HFF-Myc (cell line): ENCODE measurements around the gene IFIT1.
A peak's percentile ranks its signal among the peaks of the same experiment; 100 is the strongest.
"Not testable (repeated sequence)": the region's sequence is repeated elsewhere in the genome, so short reads cannot be mapped to it uniquely, and the experiment has no call there.

ENCODE experiments used
- DNase-seq: peaks from one replicate; pipeline ENCODE4 v3.0.0-alpha.2; 2011; ENCODE audit warnings: low read depth; ENCODE audit errors: extremely low read depth
- H3K4me3 ChIP-seq: replicated peaks from 2 replicates; pipeline ENCODE4 v1.5.1; 2011; ENCODE audit warnings: low read depth, mild to moderate bottlenecking, control low read depth, low read length
- TF ChIP-seq, protein P1 (sequence below): IDR thresholded peaks from 2 replicates; pipeline ENCODE4 v1.5.1; 2012; ENCODE audit warnings: mild to moderate bottlenecking, low read depth, low read length, control low read depth; ENCODE audit errors: missing control alignments

Gene IFIT1

DNA sequence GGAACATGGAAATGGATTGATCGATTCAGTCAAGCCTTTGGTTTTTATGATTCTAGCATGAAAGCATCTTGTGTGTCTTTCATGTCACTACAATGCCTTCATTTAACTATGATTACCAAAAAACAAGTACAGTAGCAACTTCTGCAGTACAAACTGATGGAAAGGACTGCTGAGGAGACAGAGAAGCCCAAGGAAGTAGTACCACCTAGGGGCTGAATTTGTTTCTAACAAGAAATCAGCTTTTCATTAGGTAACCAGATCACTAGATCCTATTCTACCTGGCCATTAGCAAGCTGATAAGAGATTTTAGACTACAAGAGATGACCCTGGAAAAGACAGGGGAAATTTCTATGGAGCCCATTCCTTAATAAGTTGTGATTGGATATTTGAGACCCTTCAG, 3.2 kb upstream of the IFIT1 start:
- no peak for DNase-seq
- H3K4me3 ChIP-seq = no peak overlapping the region
- TF ChIP-seq, protein P1, sequence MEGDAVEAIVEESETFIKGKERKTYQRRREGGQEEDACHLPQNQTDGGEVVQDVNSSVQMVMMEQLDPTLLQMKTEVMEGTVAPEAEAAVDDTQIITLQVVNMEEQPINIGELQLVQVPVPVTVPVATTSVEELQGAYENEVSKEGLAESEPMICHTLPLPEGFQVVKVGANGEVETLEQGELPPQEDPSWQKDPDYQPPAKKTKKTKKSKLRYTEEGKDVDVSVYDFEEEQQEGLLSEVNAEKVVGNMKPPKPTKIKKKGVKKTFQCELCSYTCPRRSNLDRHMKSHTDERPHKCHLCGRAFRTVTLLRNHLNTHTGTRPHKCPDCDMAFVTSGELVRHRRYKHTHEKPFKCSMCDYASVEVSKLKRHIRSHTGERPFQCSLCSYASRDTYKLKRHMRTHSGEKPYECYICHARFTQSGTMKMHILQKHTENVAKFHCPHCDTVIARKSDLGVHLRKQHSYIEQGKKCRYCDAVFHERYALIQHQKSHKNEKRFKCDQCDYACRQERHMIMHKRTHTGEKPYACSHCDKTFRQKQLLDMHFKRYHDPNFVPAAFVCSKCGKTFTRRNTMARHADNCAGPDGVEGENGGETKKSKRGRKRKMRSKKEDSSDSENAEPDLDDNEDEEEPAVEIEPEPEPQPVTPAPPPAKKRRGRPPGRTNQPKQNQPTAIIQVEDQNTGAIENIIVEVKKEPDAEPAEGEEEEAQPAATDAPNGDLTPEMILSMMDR = peak; percentile 27

DNA sequence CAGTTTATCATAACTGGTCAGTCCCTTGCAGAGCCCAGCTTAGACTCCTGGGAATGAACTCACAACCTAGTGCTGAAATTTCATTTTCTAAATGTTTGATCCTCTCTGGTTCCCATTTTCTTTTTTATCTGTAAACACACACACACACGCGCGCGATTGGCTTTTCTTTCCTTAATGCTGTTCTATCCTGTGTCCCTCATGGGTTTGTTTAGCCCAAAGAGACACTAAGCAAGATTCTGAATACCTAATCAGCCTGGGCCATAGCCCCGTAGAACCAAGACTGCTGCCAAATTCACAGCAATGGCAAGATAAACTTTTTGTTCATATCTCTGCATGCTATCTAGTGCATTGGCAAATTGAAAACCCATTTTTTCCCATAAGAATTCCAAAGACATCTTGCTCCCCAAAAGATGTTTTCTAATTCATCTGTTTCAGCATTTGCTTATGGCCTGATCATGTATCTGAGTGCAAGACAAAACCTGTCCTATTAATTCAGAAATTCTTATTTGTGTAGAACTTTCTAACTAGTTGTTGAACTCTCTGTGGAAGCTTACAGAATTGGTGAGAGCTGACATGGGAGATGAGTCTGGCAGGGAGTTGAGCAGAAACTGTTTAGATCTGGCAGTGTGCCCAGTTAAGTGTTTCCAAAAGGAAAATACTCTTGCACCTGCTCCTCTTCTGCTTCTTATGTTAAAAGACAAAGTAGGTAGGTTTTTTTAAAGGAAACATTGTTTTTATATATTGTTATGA, 1.8 kb upstream of the IFIT1 start:
- DNase-seq = no peak
- TF ChIP-seq, protein P1 = no peak
- H3K4me3 ChIP-seq = no peak overlapping the region

DNA sequence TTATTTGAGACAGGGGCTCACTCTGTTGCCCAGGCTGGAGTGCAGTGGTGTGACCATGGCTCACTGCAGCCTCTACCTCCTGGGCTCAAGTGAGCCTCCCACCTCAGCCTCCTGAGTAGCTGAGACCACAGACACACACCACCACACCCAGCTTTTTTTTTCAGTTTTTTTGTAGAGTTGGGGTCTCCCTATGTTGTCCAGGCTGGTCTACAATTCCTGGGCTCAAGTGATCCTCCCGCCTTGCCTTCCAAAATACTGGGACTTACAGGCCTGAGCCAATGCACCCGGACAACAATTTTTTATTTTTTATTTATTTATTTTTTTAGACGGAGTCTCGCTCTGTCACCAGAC, 1.2 kb upstream of the IFIT1 start:
- not testable (repeated sequence) for H3K4me3 ChIP-seq, DNase-seq

DNA sequence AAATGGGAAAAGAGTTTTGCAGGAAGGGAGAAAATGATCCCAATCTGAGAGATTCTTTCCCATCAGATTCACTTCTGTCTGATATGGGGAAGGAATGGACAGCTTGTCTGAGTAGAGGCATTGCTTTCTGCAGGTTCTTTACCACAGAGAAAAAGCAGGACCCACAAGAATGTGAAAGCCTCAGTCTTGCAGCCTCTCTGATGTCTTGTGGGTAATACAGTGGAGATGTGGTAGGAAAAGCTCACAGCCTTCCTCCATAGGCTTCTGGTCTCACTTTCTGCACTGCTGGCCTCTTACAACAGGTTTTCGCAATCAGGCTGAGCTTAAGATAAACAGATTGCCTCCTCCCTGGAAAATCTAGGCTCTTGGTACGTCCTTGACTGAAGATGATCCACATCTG, 551 bp downstream of the IFIT1 start:
- H3K4me3 ChIP-seq = peak overlapping the region; percentile 55

DNA sequence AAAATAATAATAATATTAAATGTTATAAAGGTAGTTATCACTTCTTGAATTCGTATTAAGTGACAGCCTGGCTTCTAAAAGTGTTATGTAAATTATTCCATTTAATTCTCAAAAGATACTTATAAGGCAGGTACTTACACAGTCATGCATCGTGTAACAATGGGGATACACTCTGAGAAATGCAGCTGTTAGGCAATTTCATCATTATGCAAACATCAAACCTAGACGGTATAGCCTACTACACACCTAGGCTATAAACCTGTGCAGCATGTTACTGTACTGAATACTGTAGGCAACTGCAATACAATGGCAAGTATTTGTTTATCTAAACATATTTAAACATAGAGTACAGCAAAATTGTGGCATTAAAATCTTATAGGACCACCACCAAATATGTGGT, 1.5 kb downstream of the IFIT1 start:
- no peak for DNase-seq
- TF ChIP-seq, protein P1 = no peak
- H3K4me3 ChIP-seq = no peak overlapping the region; the same call in 1 of the 2 replicates

More for the DNA sequence above, 551 bp downstream of the IFIT1 start:
- no peak for DNase-seq
- TF ChIP-seq, protein P1 = no peak

DNA sequence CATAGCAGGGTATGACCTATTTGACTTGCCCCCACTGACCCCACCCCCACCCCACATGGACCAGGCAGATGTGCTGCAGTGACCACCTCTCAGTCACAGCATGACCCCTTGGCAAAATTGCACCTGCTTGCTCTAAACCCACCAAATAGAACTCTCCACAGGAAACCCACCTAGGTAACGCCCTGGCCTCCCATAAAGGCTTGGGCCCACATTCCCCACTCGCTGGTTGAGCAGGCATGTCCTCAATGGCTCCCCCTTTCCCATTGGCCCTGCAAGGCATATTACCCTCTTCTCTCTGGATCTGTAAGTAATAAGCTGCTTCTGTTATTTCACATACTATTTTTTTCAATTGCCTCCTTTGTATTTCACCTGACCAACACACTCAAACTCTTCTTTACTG, 2.7 kb downstream of the IFIT1 start:
- no peak for DNase-seq
- H3K4me3 ChIP-seq = no peak overlapping the region
- TF ChIP-seq, protein P1 = no peak

DNA sequence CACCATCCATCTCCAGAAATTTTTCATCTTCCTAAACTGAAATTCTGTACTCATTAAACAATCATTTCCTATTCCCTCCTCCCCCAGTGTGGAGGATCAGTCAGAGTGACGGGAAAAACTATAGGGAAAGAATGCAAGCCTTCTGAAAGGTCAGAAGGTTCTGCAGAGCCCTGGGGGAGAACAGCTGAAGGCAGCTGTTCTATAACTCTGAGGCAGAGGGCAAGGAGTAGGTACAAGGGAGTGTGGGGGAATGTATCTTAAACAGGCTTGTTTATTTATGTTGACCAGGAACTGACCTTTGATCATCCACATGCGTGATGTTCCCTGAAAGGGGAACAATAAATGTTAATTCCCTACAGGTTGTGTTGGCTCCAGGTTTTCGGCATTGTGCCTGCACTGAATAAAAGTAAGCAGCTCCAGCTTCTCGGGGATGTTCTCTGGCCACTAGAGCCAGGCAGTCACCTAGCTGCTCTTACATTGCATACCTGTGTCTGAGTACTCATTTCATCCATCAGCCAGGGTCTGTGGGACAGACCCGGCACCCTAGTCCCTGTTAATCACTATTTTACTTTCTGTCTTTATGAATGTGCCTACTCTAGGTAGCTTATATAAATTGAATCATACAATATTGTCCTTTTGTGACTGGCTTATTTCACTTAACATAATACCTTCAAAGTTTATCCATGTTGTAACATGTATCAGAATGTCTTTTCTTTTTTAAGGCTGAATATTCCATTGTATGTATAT, 5.8 kb downstream of the IFIT1 start:
- TF ChIP-seq, protein P1 = no peak
- H3K4me3 ChIP-seq = no peak overlapping the region
- DNase-seq = no peak
